HG02884 (cell line): ENCODE results near the gene CREB3L2.
"Not testable (repeated sequence)": the region's sequence is repeated elsewhere in the genome, so short reads cannot be mapped to it uniquely, and the experiment has no call there.

Experiments used
- ATAC-seq: cut with Tn5 transposase; IDR thresholded peaks from one replicate; pipeline ENCODE4 v1.9.1; 2021; ENCODE audit warnings: mild to moderate bottlenecking, moderate library complexity; ENCODE audit not compliant: unreplicated experiment

The CREB3L2 gene

GRCh38 chr7:137970253-137970975 is 31.5 kb downstream of the CREB3L2 start:
- ATAC-seq, result no peak

- no peak for ATAC-seq
Observed at GRCh38 chr7:137969828-137970227, 32.1 kb downstream of the CREB3L2 start.

- no peak for ATAC-seq
Observed at GRCh38 chr7:137968890-137969289, 33.0 kb downstream of the CREB3L2 start.

- not testable (repeated sequence) for ATAC-seq
Observed at GRCh38 chr7:137968339-137968738, 33.5 kb downstream of the CREB3L2 start.

GRCh38 chr7:137967143-137968018 is 34.5 kb downstream of the CREB3L2 start:
- ATAC-seq, result no peak

GRCh38 chr7:137966641-137967142 is 35.2 kb downstream of the CREB3L2 start:
- no peak for ATAC-seq

- ATAC-seq, result no peak
Observed at GRCh38 chr7:137965942-137966640, 35.8 kb downstream of the CREB3L2 start.

- ATAC-seq, result no peak
Observed at GRCh38 chr7:137964824-137965545, 36.9 kb downstream of the CREB3L2 start.

GRCh38 chr7:137962875-137963507 is 38.9 kb downstream of the CREB3L2 start:
- no peak for ATAC-seq

- ATAC-seq, result no peak
Observed at GRCh38 chr7:137962491-137962874, 39.4 kb downstream of the CREB3L2 start.

GRCh38 chr7:137961200-137962177 is 40.4 kb downstream of the CREB3L2 start:
- peak; percentile 80 for ATAC-seq

GRCh38 chr7:137960020-137960419 is 41.9 kb downstream of the CREB3L2 start:
- no peak for ATAC-seq

GRCh38 chr7:137958470-137959431 is 43.1 kb downstream of the CREB3L2 start:
- ATAC-seq, result peak; percentile 36

- no peak for ATAC-seq
Observed at GRCh38 chr7:137957887-137958286, 44.0 kb downstream of the CREB3L2 start.

GRCh38 chr7:137956591-137956990 is 45.3 kb downstream of the CREB3L2 start:
- no peak for ATAC-seq

GRCh38 chr7:137956183-137956582 is 45.7 kb downstream of the CREB3L2 start:
- ATAC-seq, result no peak

GRCh38 chr7:137954614-137955013 is 47.3 kb downstream of the CREB3L2 start:
- ATAC-seq, result no peak
